ENCODE results near the gene WFIKKN1.
A peak's percentile ranks its signal among the peaks of the same experiment; 100 is the strongest.

WFIKKN1 gene

GRCh38 chr16:590815-591200, 40.0 kb upstream of the WFIKKN1 start:
- H3K4me3 ChIP-seq (replicated peaks in 1 of 2; ENCODE audit: low read depth in 2 of 2, low read length in 2 of 2): peak overlapping the region; percentile 83 to 88
- no peak for DNase-seq (ENCODE audit: low read depth in 2 of 2)
- no peak for TF ChIP-seq CTCF (IDR thresholded peaks at IDR 0.05; ENCODE audit: low read depth, low read length)

DNA sequence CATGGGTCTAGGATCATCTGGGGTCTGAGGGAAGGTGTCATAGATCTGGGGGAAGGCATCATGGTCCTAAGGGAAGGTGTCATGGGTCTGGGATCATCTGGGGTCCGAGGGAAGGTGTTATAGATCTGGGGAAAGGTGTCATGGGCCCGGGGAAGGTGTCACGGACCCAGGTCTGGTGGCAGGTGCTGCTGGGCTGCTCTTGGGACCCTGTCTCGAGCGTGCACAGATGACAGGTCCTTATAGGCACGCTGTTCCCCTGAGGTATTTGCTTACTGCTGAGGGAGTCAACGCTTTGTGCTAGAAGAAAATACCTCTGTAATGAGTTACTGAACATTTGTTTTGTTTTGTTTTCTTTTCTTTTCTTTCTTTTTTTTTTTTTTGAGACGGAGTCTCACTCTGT, 39.6 kb upstream of the WFIKKN1 start:
- no peak for TF ChIP-seq CTCF (IDR thresholded peaks at IDR 0.05; ENCODE audit: low read depth, low read length)
- no peak for DNase-seq (ENCODE audit: low read depth in 2 of 2)
- H3K4me3 ChIP-seq (replicated peaks in 1 of 2; ENCODE audit: low read depth in 2 of 2, low read length in 2 of 2): peak overlapping the region; percentile 83 to 88

- H3K4me3 ChIP-seq (replicated peaks in 1 of 2; ENCODE audit: low read depth in 2 of 2, low read length in 2 of 2): no peak overlapping the region
- DNase-seq (ENCODE audit: low read depth in 2 of 2): no peak
- TF ChIP-seq CTCF (IDR thresholded peaks at IDR 0.05; ENCODE audit: low read depth, low read length): no peak
Measured at GRCh38 chr16:591892-592517, 38.8 kb upstream of the WFIKKN1 start.

DNA sequence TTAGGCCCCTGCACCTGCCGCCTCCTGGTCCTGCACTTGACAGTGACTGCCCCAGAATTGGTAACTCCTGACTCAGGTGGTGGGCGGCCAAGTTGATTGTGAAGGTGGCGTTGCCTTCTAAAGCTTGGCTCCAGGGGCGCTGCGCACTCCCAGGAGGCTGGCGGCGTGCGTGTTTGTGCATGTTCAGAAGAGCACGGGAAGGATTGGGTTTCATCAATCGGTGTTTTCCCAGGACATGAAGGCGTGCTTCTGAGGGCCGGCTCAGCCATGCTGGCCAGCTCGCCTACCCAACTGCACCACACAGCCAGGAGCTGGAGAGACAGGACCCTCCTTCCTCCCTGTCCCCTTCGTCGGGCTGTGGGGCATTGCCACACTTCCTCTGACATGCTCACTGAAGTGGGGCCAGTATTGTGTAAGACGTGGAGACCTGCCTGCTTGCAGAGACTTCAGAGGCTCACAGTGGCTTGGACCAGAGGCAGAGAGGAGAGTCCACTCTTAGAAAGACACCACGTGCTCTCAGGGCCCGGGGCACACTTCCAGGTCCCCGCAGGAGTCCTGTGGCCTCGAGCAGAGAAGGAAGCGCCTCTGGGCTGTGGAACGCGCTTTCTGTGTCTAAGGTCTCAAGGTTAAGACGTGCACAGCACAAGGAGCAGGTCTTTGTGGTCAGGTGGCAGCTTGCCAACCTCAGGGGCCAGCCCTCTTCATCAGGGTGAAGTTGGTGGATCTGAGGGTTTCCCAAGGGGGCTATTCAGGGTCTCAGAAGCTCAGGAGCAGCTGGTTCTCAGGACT, 38.1 kb upstream of the WFIKKN1 start:
- no peak for TF ChIP-seq CTCF (IDR thresholded peaks at IDR 0.05; ENCODE audit: low read depth, low read length)
- H3K4me3 ChIP-seq (replicated peaks in 1 of 2; ENCODE audit: low read depth in 2 of 2, low read length in 2 of 2): no peak overlapping the region
- peak; percentile 26 to 44 for DNase-seq (ENCODE audit: low read depth in 2 of 2)

GRCh38 chr16:593406-593805, 37.4 kb upstream of the WFIKKN1 start:
- DNase-seq (ENCODE audit: low read depth in 2 of 2): no peak
- no peak overlapping the region for H3K4me3 ChIP-seq (replicated peaks in 1 of 2; ENCODE audit: low read depth in 2 of 2, low read length in 2 of 2)
- no peak for TF ChIP-seq CTCF (IDR thresholded peaks at IDR 0.05; ENCODE audit: low read depth, low read length)

DNA sequence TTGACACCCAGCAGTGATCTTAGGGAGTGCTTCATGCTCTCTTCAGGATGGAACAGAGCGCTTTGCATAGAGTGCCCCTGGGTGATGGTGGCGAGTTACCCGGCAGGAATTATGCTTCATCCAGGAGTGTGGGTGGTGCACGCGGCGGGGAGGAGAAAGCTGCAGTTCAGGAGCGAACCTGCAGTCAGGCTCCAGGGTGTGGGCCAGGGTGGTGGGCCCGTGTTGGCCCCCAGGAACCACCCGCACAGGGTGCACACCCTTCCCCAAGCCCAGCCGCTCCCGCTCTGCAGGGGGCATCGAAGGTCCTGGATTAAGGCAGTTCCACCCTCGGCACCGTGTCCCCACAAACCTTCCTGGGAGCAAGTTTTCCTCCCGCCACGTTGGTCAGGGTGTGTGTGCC, 37.0 kb upstream of the WFIKKN1 start:
- DNase-seq (ENCODE audit: low read depth in 2 of 2): no peak
- H3K4me3 ChIP-seq (replicated peaks in 1 of 2; ENCODE audit: low read depth in 2 of 2, low read length in 2 of 2): no peak overlapping the region

More for the DNA sequence above, 37.0 kb upstream of the WFIKKN1 start:
- no peak for TF ChIP-seq CTCF (IDR thresholded peaks at IDR 0.05; ENCODE audit: low read depth, low read length)

Measured in cardiac fibroblast (primary cell).